Keratinocyte (primary cell): Measurements from ENCODE around the gene SLC26A3.
"Not testable (repeated sequence)": the region's sequence is repeated elsewhere in the genome, so short reads cannot be mapped to it uniquely, and the experiment has no call there.

Experiments used
- CTCF ChIP-seq, 3 experiments: IDR thresholded peaks in 1 of 3; conservative IDR thresholded peaks in 1 of 3; optimal IDR thresholded peaks in 1 of 3; 2 replicates in 2 of 3; 3 replicates in 1 of 3; pipeline versions ENCODE3 to v1.5.1; 2011; ENCODE audit warnings: low read length in 3 of 3, mild to moderate bottlenecking in 3 of 3, moderate library complexity in 2 of 3, control low read depth in 1 of 3, inconsistent platforms in 1 of 3; ENCODE audit not compliant: insufficient read depth in 2 of 3; ENCODE audit errors: extremely low read depth in 1 of 3
- EZH2 ChIP-seq: IDR thresholded peaks from one replicate; pipeline ENCODE4 v1.6.1; 2012; ENCODE audit warnings: inconsistent platforms, mild to moderate bottlenecking, low read length, moderate library complexity

- not testable (repeated sequence) for TF ChIP-seq CTCF (optimal IDR thresholded peaks at IDR 0.05 in 1 of 3, IDR thresholded peaks at IDR 0.05 in 1 of 3, conservative IDR thresholded peaks at IDR 0.05 in 1 of 3; ENCODE audit: extremely low read depth in 1 of 3, insufficient read depth in 2 of 3, low read length in 3 of 3); EZH2
Observed at GRCh38 chr7:107847836-107848175, 44.8 kb upstream of the SLC26A3 start.
